Measurements from ENCODE around the gene PRSS35. TPM values are rescaled to one million over a fixed set of nuclear protein-coding genes. Genes with fewer than 3 reads are reported as not detected.

PRSS35 gene
- total and polyA plus RNA-seq, 2 of the 8 experiments (the other 6 are each of a cell fraction or from before 2014, with no cell fraction given) = 1.3 to 2.9 TPM

DNA sequence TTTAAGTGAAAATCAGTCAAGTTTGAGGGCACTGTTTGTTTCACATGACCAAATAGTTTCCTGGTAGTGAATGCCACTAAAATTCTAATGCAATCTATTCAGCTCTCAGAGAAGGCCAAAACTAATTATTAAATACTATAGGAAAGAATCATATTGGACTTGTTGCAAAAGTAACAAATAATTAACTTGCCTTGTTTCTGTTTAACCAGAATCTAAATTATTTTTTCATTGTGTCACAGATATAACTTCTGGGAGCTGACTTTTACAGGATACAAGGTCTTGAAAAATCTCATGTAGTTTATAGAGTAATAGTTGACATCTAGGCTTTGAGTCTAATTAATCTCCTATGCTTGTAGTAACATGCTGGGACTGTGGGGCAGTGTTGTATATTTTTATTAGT, 44.5 kb downstream of the PRSS35 start:
- H2BK5ac ChIP-seq (ENCODE audit: low read depth, low read length) = no peak overlapping the region
- no peak overlapping the region for H4K5ac ChIP-seq (ENCODE audit: insufficient read length, low read depth, low read length)
- no peak overlapping the region for H3K4me3 ChIP-seq (ENCODE audit: extremely low read depth in 1 of 4, insufficient read depth in 2 of 4, low read depth in 3 of 4, low read length in 4 of 4)
- H4K20me1 ChIP-seq (replicated peaks in 1 of 2; ENCODE audit: control insufficient read depth in 1 of 2, insufficient read depth in 2 of 2, low read length in 2 of 2) = no peaks in the 10 kb centered on the region
- no peaks in the 10 kb centered on the region for H3K79me2 ChIP-seq (ENCODE audit: control insufficient read depth in 1 of 2, insufficient read depth in 2 of 2, low read length in 2 of 2)
- H2BK15ac ChIP-seq (ENCODE audit: low read length) = no peak overlapping the region
- H2BK120ac ChIP-seq (replicated peaks; ENCODE audit: low read depth, low read length) = no peak overlapping the region
- no peaks in the 10 kb centered on the region for H3K23me2 ChIP-seq (ENCODE audit: low read depth, low read length)
- no peak overlapping the region for H2AFZ ChIP-seq (ENCODE audit: low read length)
- H3K36me3 ChIP-seq (ENCODE audit: control insufficient read depth in 2 of 4, insufficient read depth in 4 of 4, low read length in 3 of 4) = no peaks in the 10 kb centered on the region
- H3K4me2 ChIP-seq (ENCODE audit: insufficient read depth in 1 of 2, low read depth in 2 of 2, low read length in 2 of 2) = no peak overlapping the region
- TF ChIP-seq POU5F1 (IDR thresholded peaks at IDR 0.05; ENCODE audit: low read depth, low read length) (no peak), SUZ12 (IDR thresholded peaks at IDR 0.05; ENCODE audit: low read length) (no peak), KDM5A (IDR thresholded peaks at IDR 0.05; ENCODE audit: low read length) (no peak)
- no peak overlapping the region for H3K56ac ChIP-seq (replicated peaks; ENCODE audit: insufficient read length, low read depth, low read length)
- H3K27ac ChIP-seq (ENCODE audit: low read depth, low read length) = no peak overlapping the region
- H4K8ac ChIP-seq (ENCODE audit: extremely low read depth, insufficient read depth, low read length) = no peak overlapping the region
- no peak overlapping the region for H3K14ac ChIP-seq (ENCODE audit: insufficient read length)
- no peak overlapping the region for H3K18ac ChIP-seq (ENCODE audit: extremely low read depth, low read length)
- H3K23ac ChIP-seq (ENCODE audit: insufficient read length) = no peak overlapping the region
- no peak overlapping the region for H3K4ac ChIP-seq (replicated peaks; ENCODE audit: insufficient read length, low read depth, low read length)
- no peak overlapping the region for H4K91ac ChIP-seq (replicated peaks; ENCODE audit: insufficient read length, low read length)
- CTCF ChIA-PET (ENCODE audit: partially characterized antibody) = interaction anchor here (0.9 kb wide), 1 partner anchor 21 kb away, joined by 4 read pairs; no protein-coding TSS in a partner anchor
- no peak overlapping the region for H2BK12ac ChIP-seq (ENCODE audit: low read depth, low read length)
- no peak overlapping the region for H2AK5ac ChIP-seq (ENCODE audit: low read depth, low read length)
- FAIRE-seq (no peak), DNase-seq (ENCODE audit: low read depth in 1 of 2, low spot score in 2 of 2) (no peak)
- H3K9ac ChIP-seq (replicated peaks in 1 of 4; ENCODE audit: extremely low read depth in 1 of 4, low read depth in 3 of 4, low read length in 3 of 4) = no peak overlapping the region
- no peak overlapping the region for H2BK20ac ChIP-seq (ENCODE audit: low read length)
- H3K4me1 ChIP-seq (replicated peaks in 1 of 4; ENCODE audit: control insufficient read depth in 3 of 4, insufficient read depth in 4 of 4, low read length in 3 of 4) = peaks cover 0 to 4% (median 0%) of the 10 kb centered on the region in 4 experiments; a peak in 1 of 7 replicates
- H3K9me3 ChIP-seq (ENCODE audit: insufficient read depth in 2 of 2, low read depth in 1 of 2, low read length in 1 of 2) = no peaks in the 10 kb centered on the region
- H3K27me3 ChIP-seq (replicated peaks in 1 of 4; ENCODE audit: control insufficient read depth in 3 of 4, extremely low read depth in 1 of 4, insufficient read depth in 3 of 4, low read length in 3 of 4) = no peaks in the 10 kb centered on the region
- H3K79me1 ChIP-seq (ENCODE audit: low read depth, low read length) = no peaks in the 10 kb centered on the region
- POLR2A ChIA-PET (ENCODE audit: partially characterized antibody) = no interaction called here
